Measurements from ENCODE around the gene MAP3K9.

- no peak for TF ChIP-seq CREB5 (CRISPR knock-in tag; IDR thresholded peaks at IDR 0.05; ENCODE audit: low read depth)
- no peak for TF ChIP-seq SNAI2 (CRISPR knock-in tag; IDR thresholded peaks at IDR 0.05)
- TF ChIP-seq ARNTL (CRISPR knock-in tag; IDR thresholded peaks at IDR 0.05; ENCODE audit: borderline replicate concordance, low read depth), result no peak
- TF ChIP-seq ISL1 (CRISPR knock-in tag; IDR thresholded peaks at IDR 0.05), result no peak
- TF ChIP-seq ZC3H10 (CRISPR knock-in tag; IDR thresholded peaks at IDR 0.05), result no peak
- TF ChIP-seq ZNF8 (CRISPR knock-in tag; IDR thresholded peaks at IDR 0.05), result no peak
- no peak for TF ChIP-seq POU6F1 (CRISPR knock-in tag; IDR thresholded peaks at IDR 0.05; ENCODE audit: borderline replicate concordance, low read depth)
- TF ChIP-seq ZFP30 (CRISPR knock-in tag; IDR thresholded peaks at IDR 0.05), result no peak
Observed at GRCh38 chr14:70713096-70713495, 96.2 kb downstream of the MAP3K9 start.
